HG03432 (cell line): ENCODE measurements around the gene SLC16A5.

Experiments
- ATAC-seq: cut with Tn5 transposase; IDR thresholded peaks from one replicate; pipeline ENCODE4 v1.9.1; 2021; ENCODE audit warnings: mild to moderate bottlenecking, moderate library complexity; ENCODE audit not compliant: unreplicated experiment

SLC16A5 gene

GRCh38 chr17:75155191-75155601 lies 67.4 kb downstream of the SLC16A5 start:
- no peak for ATAC-seq
